C4-2B (cell line): ENCODE data around the gene CTNNA3.

Experiments used
- CTCF ChIP-seq: fragments of 450-650 bp; conservative IDR thresholded peaks from 2 replicates; pipeline ENCODE4 v1.5.1; 2017; ENCODE audit warnings: mild to moderate bottlenecking
- ZFX ChIP-seq: fragments of 450-650 bp; IDR thresholded peaks from 2 replicates; pipeline ENCODE4 v1.6.1; 2017

GRCh38 chr10:67098461-67098860 lies 597.5 kb downstream of the CTNNA3 start:
- TF ChIP-seq CTCF (no peak), ZFX (no peak)
